GM19035 (cell line): ENCODE results near the gene DNAJC13.

Experiments
- ATAC-seq: cut with Tn5 transposase; IDR thresholded peaks from one replicate; pipeline ENCODE4 v1.9.1; 2021; ENCODE audit not compliant: unreplicated experiment

Gene DNAJC13

GRCh38 chr3:132405609-132406299, 11.5 kb upstream of the DNAJC13 start:
- ATAC-seq, result no peak

GRCh38 chr3:132406587-132406986, 10.7 kb upstream of the DNAJC13 start:
- no peak for ATAC-seq

- no peak for ATAC-seq
These were observed 10.3 kb upstream of the DNAJC13 start for GRCh38 chr3:132407025-132407424.

- no peak for ATAC-seq
These were observed 2.5 kb upstream of the DNAJC13 start for GRCh38 chr3:132414841-132415240.

- no peak for ATAC-seq
These were observed 1.1 kb upstream of the DNAJC13 start for GRCh38 chr3:132416161-132416560.

- ATAC-seq, result peak; percentile 54
These were observed 551 bp downstream of the DNAJC13 start for GRCh38 chr3:132417695-132418411.

- ATAC-seq, result no peak
These were observed 1.6 kb downstream of the DNAJC13 start for GRCh38 chr3:132418916-132419315.

GRCh38 chr3:132421832-132422231, 4.5 kb downstream of the DNAJC13 start:
- no peak for ATAC-seq

- no peak for ATAC-seq
These were observed 5.2 kb downstream of the DNAJC13 start for GRCh38 chr3:132422531-132422930.

GRCh38 chr3:132432639-132433038, 15.3 kb downstream of the DNAJC13 start:
- ATAC-seq, result no peak

GRCh38 chr3:132433121-132433520, 15.8 kb downstream of the DNAJC13 start:
- ATAC-seq, result no peak

GRCh38 chr3:132435224-132435910, 18.1 kb downstream of the DNAJC13 start:
- ATAC-seq, result no peak

- ATAC-seq, result no peak
These were observed 18.7 kb downstream of the DNAJC13 start for GRCh38 chr3:132435911-132436425.

GRCh38 chr3:132443421-132443820, 26.1 kb downstream of the DNAJC13 start:
- no peak for ATAC-seq

- no peak for ATAC-seq
These were observed 27.1 kb downstream of the DNAJC13 start for GRCh38 chr3:132444383-132444782.

GRCh38 chr3:132445817-132446216, 28.5 kb downstream of the DNAJC13 start:
- ATAC-seq, result no peak

- ATAC-seq, result no peak
These were observed 31.1 kb downstream of the DNAJC13 start for GRCh38 chr3:132448216-132448961.

- no peak for ATAC-seq
These were observed 38.8 kb downstream of the DNAJC13 start for GRCh38 chr3:132456136-132456535.

GRCh38 chr3:132456571-132456970, 39.3 kb downstream of the DNAJC13 start:
- ATAC-seq, result no peak

- no peak for ATAC-seq
These were observed 40.0 kb downstream of the DNAJC13 start for GRCh38 chr3:132457286-132457685.

GRCh38 chr3:132459551-132459950, 42.2 kb downstream of the DNAJC13 start:
- ATAC-seq, result no peak
